Left forelimb (tissue), 1 donor: ENCODE results near the gene KSR2.
"Not testable (repeated sequence)": the region's sequence is repeated elsewhere in the genome, so short reads cannot be mapped to it uniquely, and the experiment has no call there.

ENCODE experiments used
- DNase-seq: peaks from one replicate; pipeline ENCODE4 v3.0.0-alpha.2; 2018; ENCODE audit warnings: low spot score

KSR2 gene

DNA sequence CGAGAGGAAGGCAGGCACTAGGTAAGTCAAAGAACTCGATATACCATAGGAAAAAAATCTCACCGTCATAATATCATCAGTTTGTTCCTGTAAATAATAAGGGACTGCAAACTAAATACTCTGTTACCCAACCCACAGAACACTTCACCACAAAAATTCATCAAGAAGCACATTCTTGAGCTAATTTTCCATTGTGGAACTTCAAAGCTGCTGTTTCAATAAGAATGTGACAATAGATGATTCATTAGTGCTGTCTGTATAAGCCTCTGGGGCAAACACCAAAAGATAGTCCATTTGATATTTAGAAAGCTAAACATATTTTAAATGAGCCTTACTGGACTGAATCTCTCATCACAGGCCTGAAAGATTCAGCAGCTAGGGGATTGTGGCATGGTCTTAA, 219.4 kb downstream of the KSR2 start:
- DNase-seq, result no peak

DNA sequence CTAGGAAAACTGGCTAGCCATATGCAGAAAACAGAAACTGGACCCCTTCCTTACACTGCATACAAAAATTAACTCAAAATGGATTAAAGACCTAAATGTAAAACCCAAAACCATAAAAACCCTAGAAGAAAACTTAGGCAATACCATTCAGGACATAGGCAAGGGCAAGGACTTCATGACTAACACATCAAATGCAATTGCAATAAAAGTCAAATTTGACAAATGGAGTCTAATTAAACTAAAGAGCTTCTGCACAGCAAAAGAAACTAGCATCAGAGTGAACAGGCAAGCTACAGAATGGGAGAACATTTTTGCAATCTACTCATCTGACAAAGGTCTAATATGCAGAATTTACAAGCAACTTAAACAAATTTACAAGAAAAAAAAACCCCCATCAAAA, 222.4 kb downstream of the KSR2 start:
- DNase-seq, result not testable (repeated sequence)

DNA sequence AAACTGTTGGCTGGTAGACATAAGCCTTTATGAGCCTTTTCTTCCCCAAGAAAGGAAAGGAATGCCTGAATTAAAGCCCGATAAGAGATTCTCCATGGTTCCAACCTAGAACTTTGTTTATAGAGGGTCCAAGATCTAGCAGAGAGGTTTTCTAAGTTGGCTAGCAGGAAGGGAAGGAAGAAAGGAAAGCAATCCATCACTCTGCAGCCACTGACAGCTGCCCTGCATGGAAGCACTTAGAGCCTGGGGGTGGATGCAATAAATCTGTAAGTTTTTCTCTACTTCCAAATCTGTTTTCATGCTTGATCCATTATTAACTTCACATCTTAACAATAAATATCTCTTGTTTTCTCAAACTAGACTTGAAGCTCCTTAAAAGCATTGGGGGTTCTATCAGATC, 224.4 kb downstream of the KSR2 start:
- DNase-seq, result no peak

DNA sequence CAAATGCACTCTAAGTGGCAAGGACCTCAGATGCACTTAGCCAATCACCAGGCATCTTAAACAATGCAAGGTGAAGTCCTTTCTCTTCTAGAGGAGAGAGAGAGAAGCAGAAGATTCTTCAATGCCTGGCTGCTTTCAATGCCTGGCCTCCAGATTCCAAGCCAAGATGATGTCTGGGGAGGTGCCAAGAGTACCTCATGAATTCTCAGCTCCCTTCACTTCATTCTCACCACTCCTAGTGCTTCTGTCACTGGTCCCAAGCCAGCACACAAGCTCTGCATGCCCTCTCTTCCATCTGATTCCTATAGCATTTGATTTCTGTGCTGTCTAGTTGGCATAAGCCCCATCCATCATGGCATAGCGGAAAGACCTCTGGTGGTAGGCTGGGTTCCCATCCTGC, 225.0 kb downstream of the KSR2 start:
- DNase-seq, result no peak

DNA sequence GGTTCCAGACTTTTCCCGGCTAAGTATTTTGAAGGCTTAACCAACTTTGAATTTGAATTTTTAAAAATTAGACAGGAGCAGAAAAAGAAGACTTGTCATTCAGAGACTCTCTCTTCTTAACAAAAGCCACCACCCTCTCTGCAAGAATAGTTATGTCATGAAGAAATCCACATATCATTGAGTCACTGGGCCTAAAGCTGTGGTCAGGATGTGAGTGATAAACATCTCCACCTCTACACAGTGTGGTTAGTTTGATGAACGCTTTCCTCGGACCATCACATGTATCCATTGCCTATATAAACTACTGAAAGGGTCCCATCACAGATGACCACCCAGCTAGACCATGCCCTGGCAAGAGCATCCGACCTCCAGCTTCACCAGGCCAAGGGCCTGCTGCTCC, 226.1 kb downstream of the KSR2 start:
- no peak for DNase-seq

DNA sequence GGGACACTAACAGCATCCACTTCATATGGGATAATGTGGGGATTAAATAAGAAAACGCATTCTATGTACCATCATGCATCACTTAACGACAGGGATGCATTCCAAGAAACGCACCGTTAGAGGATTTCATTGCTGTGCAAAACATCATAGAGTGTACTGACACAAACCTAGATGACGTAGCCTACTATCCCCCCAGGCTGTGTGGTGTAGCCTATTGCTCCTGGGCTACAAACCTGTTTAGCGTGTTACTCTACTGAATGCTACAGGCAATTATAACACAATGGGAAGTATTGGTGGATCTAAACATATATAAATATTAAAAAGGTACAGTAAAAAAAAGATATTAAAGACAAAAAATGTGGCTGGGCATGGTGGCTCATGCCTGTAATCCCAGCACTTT, 230.6 kb downstream of the KSR2 start:
- no peak for DNase-seq

DNA sequence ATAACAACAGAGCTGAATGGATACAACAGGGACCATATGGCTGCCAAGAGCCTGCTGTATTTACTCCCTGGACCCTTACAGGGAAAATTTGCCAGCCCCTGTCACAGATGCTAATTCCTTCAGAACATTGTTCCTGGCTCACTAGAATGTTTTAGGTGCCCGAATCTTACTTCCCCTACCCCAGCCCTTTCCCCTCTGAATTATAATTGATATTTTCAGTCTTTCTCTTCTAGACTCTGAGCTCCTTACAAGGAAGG, 235.3 kb downstream of the KSR2 start:
- no peak for DNase-seq

DNA sequence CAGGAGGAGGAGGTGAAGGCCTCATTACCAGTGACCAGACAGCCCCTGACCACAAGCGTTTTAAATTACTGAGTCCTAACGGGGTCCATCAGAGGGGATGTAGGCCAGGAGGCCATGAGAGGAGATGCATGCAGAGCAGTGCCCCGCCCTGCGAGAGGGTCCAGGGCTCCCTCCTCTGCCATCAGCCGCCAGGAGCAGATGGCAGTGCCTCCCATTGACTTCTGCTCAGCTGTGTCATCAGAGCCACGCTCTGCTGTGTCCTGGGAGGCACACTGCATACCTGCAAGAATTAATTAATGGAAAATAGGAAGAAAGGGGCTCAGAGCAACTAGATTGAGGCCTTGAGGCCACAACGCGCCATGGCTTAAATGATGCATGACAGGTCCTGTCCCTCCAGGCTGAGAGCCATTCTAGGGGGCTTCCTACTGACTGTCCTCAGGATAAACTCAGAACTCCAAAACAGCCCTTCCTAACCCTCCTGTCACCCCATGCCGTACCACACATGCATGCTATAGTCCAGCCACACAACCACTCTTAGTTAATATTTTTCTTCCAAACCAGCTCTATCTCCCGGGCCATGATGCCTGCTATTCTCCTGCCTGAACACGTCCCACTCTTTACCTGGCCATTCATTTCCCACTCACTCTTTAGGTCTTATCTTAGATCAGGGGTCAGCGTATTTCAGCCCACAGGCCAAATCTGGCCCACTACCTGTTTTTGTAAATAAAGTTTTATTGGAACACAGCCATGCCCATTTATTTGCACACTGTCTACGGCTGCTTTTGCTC, 235.8 kb downstream of the KSR2 start:
- DNase-seq, result no peak

DNA sequence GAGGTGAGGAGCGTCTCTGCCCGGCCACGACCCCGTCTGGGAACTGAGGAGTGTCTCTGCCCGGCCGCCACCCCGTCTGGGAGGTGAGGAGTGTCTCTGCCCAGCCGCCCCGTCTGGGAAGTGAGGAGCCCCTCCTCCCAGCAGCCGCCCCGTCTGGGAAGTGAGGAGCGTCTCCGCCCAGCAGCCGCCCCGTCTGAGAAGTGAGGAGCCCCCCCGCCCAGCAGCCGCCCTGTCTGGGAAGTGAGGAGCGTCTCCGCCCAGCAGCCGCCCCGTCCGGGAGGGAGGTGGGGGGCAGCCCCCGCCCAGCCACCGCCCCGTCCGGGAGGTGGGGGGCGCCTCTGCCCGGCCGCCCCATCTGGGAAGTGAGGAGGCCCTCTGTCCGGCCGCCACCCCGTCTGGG, 237.7 kb downstream of the KSR2 start:
- not testable (repeated sequence) for DNase-seq

DNA sequence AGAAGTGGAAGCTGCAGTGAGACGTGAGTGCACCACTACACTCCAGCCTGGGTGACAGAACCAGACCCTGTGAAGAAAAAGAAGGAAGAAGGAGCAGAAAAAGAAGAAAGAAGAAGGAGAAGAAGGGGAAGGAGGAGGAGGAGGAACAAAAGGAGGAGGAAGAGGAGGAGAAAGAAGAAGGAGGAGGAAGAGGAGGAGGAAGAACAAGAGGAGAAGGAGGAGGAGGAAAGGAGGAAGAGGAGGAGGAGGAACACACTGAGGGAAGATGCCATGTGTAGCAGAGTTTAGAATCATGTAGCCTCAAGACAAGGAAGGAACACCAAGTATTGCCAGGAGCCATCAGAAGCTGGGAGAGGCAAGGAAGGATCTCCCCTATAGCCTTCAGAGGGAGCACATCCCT, 241.5 kb downstream of the KSR2 start:
- DNase-seq, result no peak

DNA sequence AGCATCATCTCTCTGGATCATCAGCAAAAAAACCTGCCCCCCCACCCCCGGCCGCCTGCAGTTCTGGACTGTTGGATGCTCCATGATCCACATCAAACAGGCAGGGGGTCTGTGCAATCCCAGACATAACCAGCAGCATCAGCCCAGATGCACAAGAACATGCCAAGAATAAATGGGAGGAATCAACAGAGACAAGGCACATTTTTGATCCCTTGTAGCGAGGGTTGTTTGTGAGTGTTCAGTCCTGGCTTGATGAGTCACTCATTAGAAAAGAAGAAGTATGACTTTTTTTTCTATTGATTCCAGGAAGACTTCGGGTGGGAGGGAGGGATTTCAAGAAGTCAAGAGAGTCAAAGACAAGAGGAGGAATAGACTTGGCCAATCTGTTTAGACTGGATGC, 244.2 kb downstream of the KSR2 start:
- DNase-seq, result no peak

DNA sequence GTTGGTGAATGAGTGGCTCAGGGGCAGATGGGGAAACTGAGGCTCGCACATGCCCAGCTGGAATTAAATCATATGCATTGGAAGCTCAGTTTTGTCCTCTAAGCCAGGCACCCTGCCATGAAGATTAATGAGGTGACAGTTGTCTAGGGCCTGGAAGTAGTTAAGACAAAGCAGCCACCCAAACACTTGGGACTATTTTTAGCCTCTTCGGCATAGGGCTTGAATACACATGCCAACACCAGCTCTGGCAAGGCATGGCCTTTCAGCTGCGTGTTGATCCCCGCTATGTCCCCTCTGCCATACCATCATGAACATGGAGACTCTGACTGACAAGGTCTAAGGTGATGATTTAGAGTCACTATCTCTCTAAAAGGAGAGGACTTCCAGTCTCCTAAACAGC, 250.2 kb downstream of the KSR2 start:
- no peak for DNase-seq

DNA sequence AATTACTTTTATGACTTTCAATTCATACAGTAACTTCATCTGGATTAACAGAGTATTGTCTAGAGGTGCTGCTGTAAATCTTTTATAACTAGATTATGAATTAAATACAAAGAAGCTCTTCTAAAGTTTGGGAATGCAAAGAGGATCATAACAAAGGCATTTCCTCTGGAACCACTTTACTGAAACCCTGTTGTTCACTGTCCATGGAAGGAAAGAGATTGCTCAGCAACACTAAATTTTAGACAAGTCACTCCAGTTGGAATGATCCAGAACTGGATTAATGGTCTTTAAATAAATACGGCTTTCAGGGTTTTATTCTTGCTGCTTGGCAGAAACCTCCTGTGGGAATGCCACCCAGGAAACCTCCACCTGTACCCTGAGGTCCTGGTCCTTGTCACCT, 250.6 kb downstream of the KSR2 start:
- no peak for DNase-seq

DNA sequence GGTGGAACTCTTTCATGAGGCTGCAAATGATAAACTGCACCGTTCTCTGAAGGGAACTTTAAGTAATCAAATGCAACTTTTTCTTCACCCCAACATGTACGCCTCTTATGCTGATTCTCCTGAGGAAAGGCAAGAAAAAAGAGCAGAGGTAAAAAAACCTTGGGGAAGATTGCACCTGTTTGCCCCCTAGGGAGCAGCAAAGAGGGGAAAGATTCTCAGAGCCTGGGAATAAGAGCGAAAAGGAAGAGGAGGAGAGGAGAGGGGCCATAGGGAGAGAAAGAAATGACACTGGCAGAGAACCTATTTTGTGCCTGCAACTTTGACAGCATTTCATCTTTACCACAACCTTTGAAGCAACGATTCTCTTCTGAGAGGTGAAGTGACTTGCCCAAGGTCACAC, 254.6 kb downstream of the KSR2 start:
- DNase-seq, result no peak

DNA sequence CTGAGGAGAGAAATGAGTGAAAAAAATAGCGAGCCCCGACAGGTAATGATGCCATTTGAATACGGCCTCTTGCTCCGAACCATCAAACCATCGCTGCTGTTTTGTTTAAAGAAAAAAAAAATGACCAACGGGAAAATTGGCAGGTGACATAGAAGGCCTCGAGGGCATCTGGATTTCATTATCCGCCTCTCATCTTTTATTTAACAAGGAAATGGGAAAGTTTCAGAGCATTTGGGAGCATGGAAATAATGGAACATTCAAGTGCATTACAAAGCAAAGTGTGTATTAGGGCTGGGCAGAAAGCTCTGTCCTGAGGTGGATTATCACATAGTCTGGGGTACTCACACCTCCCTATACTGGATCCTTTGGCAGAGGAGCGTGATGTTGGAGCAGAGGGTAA, 258.7 kb downstream of the KSR2 start:
- DNase-seq, result no peak

DNA sequence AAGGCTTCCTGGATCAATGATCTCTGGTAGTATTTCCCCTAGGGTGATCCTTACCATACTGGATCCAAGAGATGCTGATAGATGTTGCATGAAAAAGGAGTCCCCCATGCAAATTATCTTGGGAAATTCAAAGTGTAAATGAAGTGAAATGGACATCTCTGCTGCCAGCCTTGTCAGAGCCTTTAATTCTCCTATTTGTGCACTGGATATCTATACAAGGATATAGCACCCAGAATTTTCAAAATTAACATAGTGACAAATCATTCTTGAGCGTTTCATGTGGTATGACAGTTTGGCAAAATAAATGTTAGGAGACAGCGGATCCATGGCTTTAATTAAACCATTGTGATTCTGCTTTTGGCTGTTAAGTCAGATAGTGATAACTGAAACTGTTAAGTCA, 260.9 kb downstream of the KSR2 start:
- no peak for DNase-seq

DNA sequence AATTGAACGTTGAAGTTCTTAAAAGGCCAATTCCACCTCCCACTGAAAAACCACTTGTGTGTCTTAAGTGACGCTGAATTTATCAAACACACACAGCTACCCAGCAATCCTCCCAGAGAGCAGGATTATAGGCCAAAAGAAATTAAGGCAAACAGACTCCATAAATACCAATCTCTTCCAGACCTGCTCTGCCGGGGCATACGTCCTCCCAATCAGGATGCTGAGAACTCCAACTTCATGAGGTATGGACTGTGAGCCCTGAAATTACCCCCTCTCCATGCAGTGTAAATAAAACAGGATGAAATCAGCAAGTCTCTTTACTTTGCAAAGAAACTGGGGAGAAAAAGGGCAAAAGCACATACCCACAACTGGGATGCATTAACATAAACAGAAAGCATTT, 265.2 kb downstream of the KSR2 start:
- DNase-seq, result no peak

DNA sequence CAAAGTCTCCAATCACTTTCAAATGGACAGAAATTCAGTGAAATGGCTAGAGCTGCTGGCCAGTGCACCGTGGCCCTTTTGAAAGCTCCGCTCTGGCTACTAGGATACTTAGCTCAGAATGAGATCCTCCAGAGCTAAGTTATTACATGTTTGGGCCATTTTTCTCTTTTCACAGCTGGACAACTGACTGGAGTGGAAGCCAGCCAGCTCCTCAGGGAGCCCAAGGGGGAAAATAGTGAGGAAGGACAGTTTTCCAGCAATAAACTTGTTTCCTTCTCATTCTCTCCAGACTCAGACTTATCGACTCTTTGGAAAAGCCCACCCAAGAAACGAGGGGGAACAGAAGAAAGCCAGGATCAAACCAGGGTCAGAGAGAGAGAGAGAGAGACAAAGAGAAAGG, 266.0 kb downstream of the KSR2 start:
- no peak for DNase-seq

DNA sequence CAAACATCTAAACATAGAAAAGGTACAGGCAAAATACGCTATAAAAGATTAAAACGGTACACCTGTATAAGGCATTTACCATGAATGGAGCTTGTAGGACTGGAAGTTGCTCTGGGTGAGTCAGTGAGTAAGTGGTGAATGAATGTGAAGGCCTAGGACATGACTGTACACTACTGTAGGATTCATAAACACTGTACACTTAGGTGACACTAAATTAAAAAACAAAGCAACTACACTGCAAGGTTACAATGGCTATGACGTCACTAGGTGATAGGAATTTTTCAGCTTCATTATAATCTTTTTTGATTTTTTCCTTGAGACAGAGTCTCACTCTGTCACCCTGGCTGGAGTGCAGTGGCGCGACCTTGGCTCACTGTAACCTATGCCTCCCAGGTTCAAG, 269.2 kb downstream of the KSR2 start:
- no peak for DNase-seq

DNA sequence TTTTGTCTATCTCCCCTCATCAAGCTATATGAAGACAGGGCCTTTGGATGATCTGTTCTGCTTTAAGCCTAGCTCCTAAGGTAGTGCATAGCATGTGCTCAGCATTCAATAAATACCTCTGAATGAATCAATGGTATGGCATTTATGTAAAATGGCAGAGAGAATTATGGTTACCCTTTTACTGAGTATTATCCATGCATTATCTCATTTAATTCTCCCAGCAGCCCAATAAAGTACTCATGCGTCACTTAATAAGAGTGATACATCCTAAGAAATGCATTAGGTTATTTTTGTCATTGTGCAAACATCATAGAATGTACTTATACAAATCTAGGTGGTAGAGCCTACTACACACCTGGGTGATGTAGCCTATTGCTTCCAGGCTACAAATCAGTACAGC, 269.7 kb downstream of the KSR2 start:
- no peak for DNase-seq

DNA sequence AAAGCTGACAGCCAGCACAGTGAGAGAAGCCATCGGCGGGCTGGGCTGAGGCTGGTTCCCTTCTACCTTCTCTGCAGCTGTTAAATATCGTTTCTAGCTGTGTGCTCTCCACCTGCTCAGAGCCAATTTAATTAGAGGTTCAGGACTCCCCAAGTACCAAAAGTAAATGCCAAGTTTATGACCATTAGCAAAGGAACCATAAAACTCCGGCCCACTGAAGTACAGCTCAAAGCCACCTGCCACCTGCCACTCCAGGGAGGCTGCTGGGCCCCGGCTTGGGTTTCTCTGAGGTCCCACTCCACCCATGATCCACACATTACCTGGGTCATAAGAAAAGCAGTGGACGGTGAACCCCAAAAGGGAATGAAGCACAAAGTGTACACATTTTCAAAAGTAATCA, 272.8 kb downstream of the KSR2 start:
- no peak for DNase-seq

DNA sequence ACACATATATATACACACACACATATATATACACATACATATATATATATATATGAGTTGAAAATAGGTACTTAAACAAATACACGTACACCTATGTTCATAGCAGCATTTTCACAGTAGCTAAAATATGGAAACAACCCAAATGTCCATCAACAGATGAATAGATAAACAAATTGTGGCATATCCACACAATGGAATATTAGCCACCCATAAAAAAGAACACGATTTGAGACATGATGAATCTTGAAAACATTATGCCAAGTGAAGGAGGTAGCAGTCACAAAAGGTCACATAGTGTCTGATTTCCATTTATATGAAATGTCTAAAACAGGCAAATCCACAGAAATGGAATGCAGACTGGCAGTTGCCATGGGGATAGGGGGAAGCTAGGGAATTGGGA, 276.3 kb downstream of the KSR2 start:
- no peak for DNase-seq

DNA sequence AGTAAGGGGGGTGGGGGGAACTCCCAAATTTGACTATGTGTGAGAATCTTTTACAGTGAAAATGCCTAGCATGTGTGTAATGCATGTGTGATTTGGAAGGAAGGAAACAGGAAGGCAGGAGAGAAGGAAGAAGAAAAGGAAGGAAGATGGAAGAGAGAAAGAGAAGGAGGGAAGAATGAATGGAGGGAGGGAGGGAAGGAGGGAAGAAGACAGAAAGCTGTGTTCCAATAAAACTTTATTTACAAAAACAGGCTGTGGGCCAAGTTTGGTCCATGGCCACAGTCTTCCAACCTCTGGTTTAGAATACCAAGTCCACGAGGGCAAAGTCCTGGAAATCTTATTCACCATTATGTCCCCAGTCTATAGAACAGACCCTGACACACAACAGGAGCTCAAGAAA, 278.9 kb downstream of the KSR2 start:
- DNase-seq, result no peak

DNA sequence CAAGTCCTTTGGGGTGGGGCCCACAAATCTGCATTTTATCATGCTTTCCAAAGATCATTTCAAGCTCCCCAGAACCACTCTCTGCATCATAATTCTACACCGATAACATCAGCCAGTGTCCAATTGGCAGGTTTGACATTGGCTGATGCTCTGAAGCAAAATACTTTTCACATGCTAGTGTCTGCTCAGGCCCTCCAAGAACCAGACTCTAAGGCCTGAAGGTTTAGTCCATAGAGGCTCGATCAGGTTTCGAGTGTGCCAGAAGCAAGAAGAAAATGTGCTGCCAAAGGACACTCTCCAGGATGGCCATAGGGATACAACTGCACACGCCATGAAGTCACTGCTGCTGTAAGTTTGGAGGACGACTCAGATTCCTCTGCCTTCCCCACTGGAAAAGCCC, 280.3 kb downstream of the KSR2 start:
- no peak for DNase-seq

DNA sequence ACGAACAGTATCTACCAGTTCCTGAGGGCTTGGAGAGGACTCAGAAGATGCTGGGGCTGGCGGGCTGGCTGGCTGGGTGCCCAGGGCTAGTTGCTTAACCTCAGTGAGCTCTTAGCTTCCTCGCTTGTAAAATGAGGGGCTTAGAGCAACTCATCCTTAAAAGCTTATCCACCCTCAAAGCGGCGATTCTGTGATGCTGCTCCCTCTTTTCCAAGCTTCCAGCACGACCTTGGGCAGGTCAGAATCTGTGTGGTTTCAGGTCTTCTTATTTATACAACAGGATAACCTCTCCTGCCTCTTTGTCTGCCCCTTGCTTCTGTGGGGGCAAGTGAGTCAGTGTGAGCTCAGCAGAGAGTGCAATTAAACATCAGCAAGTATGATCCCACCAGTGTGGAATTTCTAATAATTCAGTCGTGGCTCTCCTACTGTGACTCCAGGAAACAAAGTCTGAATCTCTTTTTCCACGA, 281.8 kb downstream of the KSR2 start:
- no peak for DNase-seq
